Measurements from ENCODE around the gene CDH19.
A peak's percentile ranks its signal among the peaks of the same experiment; 100 is the strongest.
"Not testable (repeated sequence)": the region's sequence is repeated elsewhere in the genome, so short reads cannot be mapped to it uniquely, and the experiment has no call there.

CDH19 gene

GRCh38 chr18:66495844-66496243 lies 108.0 kb downstream of the CDH19 start:
- Histone ChIP-seq H4K20me1 (ENCODE audit: control insufficient read depth, insufficient read depth, low read depth, low read length) (no peaks in the 10 kb centered on the region), H3K9me3 (ENCODE audit: control insufficient read depth, insufficient read depth, low read length) (no peaks in the 10 kb centered on the region), H3K36me3 (ENCODE audit: control insufficient read depth, low read length) (no peaks in the 10 kb centered on the region), H3K4me2 (ENCODE audit: low read length) (no peak overlapping the region), H3F3A (ENCODE audit: control insufficient read depth, insufficient read depth) (no peaks in the 10 kb centered on the region), H3K27ac (ENCODE audit: low read depth, low read length) (no peak overlapping the region), H3K4me1 (ENCODE audit: control insufficient read depth, low read length) (no peaks in the 10 kb centered on the region), H3K9me2 (replicated peaks; ENCODE audit: control insufficient read depth, low read length) (no peaks in the 10 kb centered on the region), H3K27me3 (ENCODE audit: control insufficient read depth, low read length) (no peaks in the 10 kb centered on the region), H3K4me3 (ENCODE audit: low read length) (no peak overlapping the region), H3K79me2 (ENCODE audit: control insufficient read depth, low read length) (no peaks in the 10 kb centered on the region)
- TF ChIP-seq EZH2phosphoT487 (IDR thresholded peaks at IDR 0.05; ENCODE audit: borderline replicate concordance, low read length) (no peak), CTCF (IDR thresholded peaks at IDR 0.05; ENCODE audit: low read depth, low read length, poor library complexity, severe bottlenecking) (peak; percentile 63)

DNA sequence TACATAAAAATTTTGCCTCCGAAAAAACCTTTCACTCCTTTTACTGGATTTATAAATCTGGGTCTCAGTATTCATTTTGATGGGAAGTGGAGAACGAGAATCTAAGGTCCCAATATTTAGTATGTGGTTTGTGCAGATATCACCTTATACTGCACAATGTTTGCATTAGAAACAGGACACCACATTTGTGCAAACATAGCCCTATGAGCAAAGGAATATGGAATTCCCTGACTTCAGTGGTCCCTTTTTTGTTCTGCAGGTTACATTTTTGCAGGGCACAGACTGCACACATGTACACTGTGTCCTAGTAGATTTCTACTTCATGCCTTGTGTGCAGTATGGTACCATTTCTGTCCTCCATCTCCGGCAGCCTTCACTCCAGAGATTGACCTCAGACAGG lies 130.0 kb downstream of the CDH19 start:
- H3K79me2 ChIP-seq (ENCODE audit: control insufficient read depth, low read length), result no peaks in the 10 kb centered on the region
- H3K4me3 ChIP-seq (ENCODE audit: low read length), result no peak overlapping the region
- H3K27me3 ChIP-seq (ENCODE audit: control insufficient read depth, low read length), result no peaks in the 10 kb centered on the region
- H3K9me2 ChIP-seq (replicated peaks; ENCODE audit: control insufficient read depth, low read length), result no peaks in the 10 kb centered on the region
- H3K4me1 ChIP-seq (ENCODE audit: control insufficient read depth, low read length), result no peaks in the 10 kb centered on the region
- H3K36me3 ChIP-seq (ENCODE audit: control insufficient read depth, low read length), result no peaks in the 10 kb centered on the region
- H3F3A ChIP-seq (ENCODE audit: control insufficient read depth, insufficient read depth), result no peaks in the 10 kb centered on the region
- no peak overlapping the region for H3K27ac ChIP-seq (ENCODE audit: low read depth, low read length)
- H4K20me1 ChIP-seq (ENCODE audit: control insufficient read depth, insufficient read depth, low read depth, low read length), result no peaks in the 10 kb centered on the region
- TF ChIP-seq EZH2phosphoT487 (IDR thresholded peaks at IDR 0.05; ENCODE audit: borderline replicate concordance, low read length), result no peak
- no peak for TF ChIP-seq CTCF (IDR thresholded peaks at IDR 0.05; ENCODE audit: low read depth, low read length, poor library complexity, severe bottlenecking)
- H3K9me3 ChIP-seq (ENCODE audit: control insufficient read depth, insufficient read depth, low read length), result no peaks in the 10 kb centered on the region
- H3K4me2 ChIP-seq (ENCODE audit: low read length), result no peak overlapping the region

GRCh38 chr18:66466184-66466583 lies 137.7 kb downstream of the CDH19 start:
- H3K27me3 ChIP-seq (ENCODE audit: control insufficient read depth, low read length); H4K20me1 ChIP-seq (ENCODE audit: control insufficient read depth, insufficient read depth, low read depth, low read length); H3K9me2 ChIP-seq (replicated peaks; ENCODE audit: control insufficient read depth, low read length): not testable (repeated sequence)

DNA sequence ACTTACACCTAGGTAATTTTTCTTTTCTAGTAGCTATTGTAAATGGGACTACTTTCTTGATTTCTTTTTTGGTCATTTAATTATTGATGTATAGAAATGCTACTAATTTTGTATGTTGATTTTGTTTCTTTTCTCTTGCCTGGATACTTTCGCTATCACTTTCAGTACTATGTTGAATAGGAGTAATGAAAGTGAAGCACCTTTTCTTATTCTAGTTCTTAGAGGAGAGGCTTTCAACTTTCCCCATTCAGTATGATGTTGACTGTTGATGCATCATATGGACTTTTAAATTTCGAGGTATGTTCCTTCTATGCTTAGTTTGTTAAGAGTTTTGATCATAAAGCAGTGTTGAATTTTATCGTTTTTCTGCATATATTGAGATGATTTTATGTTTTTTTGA lies 142.5 kb downstream of the CDH19 start:
- no peaks in the 10 kb centered on the region for H3K27me3 ChIP-seq (ENCODE audit: control insufficient read depth, low read length)
- TF ChIP-seq EZH2phosphoT487 (IDR thresholded peaks at IDR 0.05; ENCODE audit: borderline replicate concordance, low read length) (no peak), CTCF (IDR thresholded peaks at IDR 0.05; ENCODE audit: low read depth, low read length, poor library complexity, severe bottlenecking) (no peak)
- no peaks in the 10 kb centered on the region for H3K9me3 ChIP-seq (ENCODE audit: control insufficient read depth, insufficient read depth, low read length)
- no peaks in the 10 kb centered on the region for H3K36me3 ChIP-seq (ENCODE audit: control insufficient read depth, low read length)
- H3K79me2 ChIP-seq (ENCODE audit: control insufficient read depth, low read length), result no peaks in the 10 kb centered on the region
- H3K4me1 ChIP-seq (ENCODE audit: control insufficient read depth, low read length), result no peaks in the 10 kb centered on the region
- H3K9me2 ChIP-seq (replicated peaks; ENCODE audit: control insufficient read depth, low read length), result no peaks in the 10 kb centered on the region
- no peak overlapping the region for H3K4me3 ChIP-seq (ENCODE audit: low read length)
- H3K4me2 ChIP-seq (ENCODE audit: low read length), result no peak overlapping the region
- no peaks in the 10 kb centered on the region for H3F3A ChIP-seq (ENCODE audit: control insufficient read depth, insufficient read depth)
- H4K20me1 ChIP-seq (ENCODE audit: control insufficient read depth, insufficient read depth, low read depth, low read length), result no peaks in the 10 kb centered on the region
- no peak overlapping the region for H3K27ac ChIP-seq (ENCODE audit: low read depth, low read length)

More at GRCh38 chr18:66466184-66466583, 137.7 kb downstream of the CDH19 start:
- H3K4me2 ChIP-seq (ENCODE audit: low read length); H3K36me3 ChIP-seq (ENCODE audit: control insufficient read depth, low read length); H3K4me3 ChIP-seq (ENCODE audit: low read length); H3K9me3 ChIP-seq (ENCODE audit: control insufficient read depth, insufficient read depth, low read length); H3F3A ChIP-seq (ENCODE audit: control insufficient read depth, insufficient read depth); H3K4me1 ChIP-seq (ENCODE audit: control insufficient read depth, low read length); H3K27ac ChIP-seq (ENCODE audit: low read depth, low read length); H3K79me2 ChIP-seq (ENCODE audit: control insufficient read depth, low read length): not testable (repeated sequence)
